ENCODE measurements around the gene IQCK.

The IQCK gene

GRCh38 chr16:19722981-19723380, 4.9 kb downstream of the IQCK start:
- no peak overlapping the region for H2AFZ ChIP-seq (ENCODE audit: low read depth)
- no peak for TF ChIP-seq CTCF (conservative IDR thresholded peaks at IDR 0.05; ENCODE audit: low read depth, low read length)
- no peak overlapping the region for H3K4me2 ChIP-seq

GRCh38 chr16:19728636-19728965, 10.5 kb downstream of the IQCK start:
- Histone ChIP-seq H3K9ac (no peak overlapping the region), H3K4me2 (peak overlapping the region; percentile 41; the same call in 1 of the 2 replicates), H3K36me3 (ENCODE audit: insufficient read depth) (no peaks in the 10 kb centered on the region), H3K27me3 (ENCODE audit: insufficient read depth, low read depth) (no peaks in the 10 kb centered on the region), H4K20me1 (ENCODE audit: insufficient read depth) (no peaks in the 10 kb centered on the region), H3K27ac (peak overlapping the region; percentile 6; the same call in 1 of the 2 replicates), H3K79me2 (ENCODE audit: insufficient read depth, low read depth) (no peaks in the 10 kb centered on the region), H3K4me1 (ENCODE audit: low read depth, poor library complexity, severe bottlenecking) (peaks cover 21% of the 10 kb centered on the region), H2AFZ (ENCODE audit: low read depth) (no peak overlapping the region), H3K4me3 (IDR thresholded peaks at IDR 0.05; ENCODE audit: insufficient read depth, low read depth, low read length) (no peak overlapping the region)
- TF ChIP-seq CTCF (conservative IDR thresholded peaks at IDR 0.05; ENCODE audit: low read depth, low read length) = no peak

More at GRCh38 chr16:19722981-19723380, 4.9 kb downstream of the IQCK start:
- peaks cover 10% of the 10 kb centered on the region for H3K4me1 ChIP-seq (ENCODE audit: low read depth, poor library complexity, severe bottlenecking)
- H3K36me3 ChIP-seq (ENCODE audit: insufficient read depth) = no peaks in the 10 kb centered on the region
- H3K27ac ChIP-seq = no peak overlapping the region
- H3K4me3 ChIP-seq (IDR thresholded peaks at IDR 0.05; ENCODE audit: insufficient read depth, low read depth, low read length) = no peak overlapping the region
- no peaks in the 10 kb centered on the region for H3K79me2 ChIP-seq (ENCODE audit: insufficient read depth, low read depth)
- H3K27me3 ChIP-seq (ENCODE audit: insufficient read depth, low read depth) = no peaks in the 10 kb centered on the region
- H4K20me1 ChIP-seq (ENCODE audit: insufficient read depth) = no peaks in the 10 kb centered on the region
- H3K9ac ChIP-seq = no peak overlapping the region

- Histone ChIP-seq H3K4me1 (ENCODE audit: low read depth, poor library complexity, severe bottlenecking) (peaks cover 5% of the 10 kb centered on the region), H3K4me2 (no peak overlapping the region), H3K9ac (no peak overlapping the region), H4K20me1 (ENCODE audit: insufficient read depth) (no peaks in the 10 kb centered on the region), H2AFZ (ENCODE audit: low read depth) (no peak overlapping the region), H3K27ac (no peak overlapping the region), H3K79me2 (ENCODE audit: insufficient read depth, low read depth) (no peaks in the 10 kb centered on the region), H3K4me3 (IDR thresholded peaks at IDR 0.05; ENCODE audit: insufficient read depth, low read depth, low read length) (no peak overlapping the region), H3K36me3 (ENCODE audit: insufficient read depth) (no peaks in the 10 kb centered on the region), H3K27me3 (ENCODE audit: insufficient read depth, low read depth) (no peaks in the 10 kb centered on the region)
- TF ChIP-seq CTCF (conservative IDR thresholded peaks at IDR 0.05; ENCODE audit: low read depth, low read length) = no peak
These were observed 15.5 kb downstream of the IQCK start for GRCh38 chr16:19733551-19733950.

DNA sequence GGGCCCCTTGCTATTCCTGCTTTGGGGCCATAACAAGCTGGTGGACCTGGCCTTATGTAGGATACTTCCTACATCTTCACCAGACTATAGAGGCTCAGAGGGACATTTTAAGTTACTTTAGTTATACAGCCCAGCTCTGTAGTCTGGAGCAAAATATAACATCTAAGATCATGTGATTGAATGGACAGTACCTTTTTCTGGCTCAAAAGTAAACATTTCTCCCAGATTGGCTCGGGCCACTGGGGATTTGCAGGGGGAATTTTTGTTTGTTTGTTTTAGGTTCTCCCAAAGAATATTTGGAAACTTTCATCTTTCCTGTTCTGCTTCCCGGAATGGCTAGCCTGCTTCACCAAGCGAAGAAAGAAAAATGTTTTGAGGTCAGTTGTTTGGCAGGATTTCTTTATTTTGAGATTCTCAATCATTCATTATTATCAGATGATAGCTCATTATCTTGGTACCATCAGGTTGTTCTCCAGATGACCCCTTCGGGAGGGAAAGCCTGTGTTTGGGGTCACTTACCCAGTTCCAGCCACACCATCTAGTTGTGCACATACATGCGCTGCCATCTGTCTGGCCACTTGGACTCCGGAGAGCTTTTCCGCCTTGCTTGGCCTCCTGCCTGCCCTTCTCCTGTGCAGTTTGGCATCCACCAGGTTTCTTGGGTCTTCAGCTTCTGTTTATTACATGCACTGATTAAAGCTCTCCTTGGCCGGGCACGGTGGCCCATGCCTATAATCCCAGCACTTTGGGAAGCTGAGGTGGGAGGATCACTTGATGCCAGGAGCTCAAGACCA, 17.2 kb downstream of the IQCK start:
- TF ChIP-seq CTCF (conservative IDR thresholded peaks at IDR 0.05; ENCODE audit: low read depth, low read length) = no peak
- no peak overlapping the region for H3K4me3 ChIP-seq (IDR thresholded peaks at IDR 0.05; ENCODE audit: insufficient read depth, low read depth, low read length)
- no peaks in the 10 kb centered on the region for H4K20me1 ChIP-seq (ENCODE audit: insufficient read depth)
- H3K9ac ChIP-seq = no peak overlapping the region
- no peaks in the 10 kb centered on the region for H3K79me2 ChIP-seq (ENCODE audit: insufficient read depth, low read depth)
- H3K4me1 ChIP-seq (ENCODE audit: low read depth, poor library complexity, severe bottlenecking) = no peaks in the 10 kb centered on the region
- H3K36me3 ChIP-seq (ENCODE audit: insufficient read depth) = no peaks in the 10 kb centered on the region
- H2AFZ ChIP-seq (ENCODE audit: low read depth) = no peak overlapping the region
- H3K27ac ChIP-seq = no peak overlapping the region
- no peaks in the 10 kb centered on the region for H3K27me3 ChIP-seq (ENCODE audit: insufficient read depth, low read depth)
- no peak overlapping the region for H3K4me2 ChIP-seq
